Eye (tissue), 1 donor: ENCODE measurements around the gene PTPRN2.

Source experiments
- DNase-seq: peaks from one replicate; pipeline ENCODE4 v3.0.0-alpha.2; 2015

PTPRN2 gene

GRCh38 chr7:158576050-158576762 lies 11.4 kb downstream of the PTPRN2 start:
- DNase-seq: no peak

GRCh38 chr7:158574308-158575036 lies 13.2 kb downstream of the PTPRN2 start:
- DNase-seq: no peak

- DNase-seq: no peak
These were observed 14.3 kb downstream of the PTPRN2 start for GRCh38 chr7:158573310-158573709.

- DNase-seq: no peak
These were observed 15.4 kb downstream of the PTPRN2 start for GRCh38 chr7:158572000-158572828.

GRCh38 chr7:158570449-158571170 lies 17.0 kb downstream of the PTPRN2 start:
- no peak for DNase-seq

- DNase-seq: no peak
These were observed 17.7 kb downstream of the PTPRN2 start for GRCh38 chr7:158569858-158570323.

- no peak for DNase-seq
These were observed 18.4 kb downstream of the PTPRN2 start for GRCh38 chr7:158568974-158569857.

- no peak for DNase-seq
These were observed 20.4 kb downstream of the PTPRN2 start for GRCh38 chr7:158567153-158567603.

- no peak for DNase-seq
These were observed 23.0 kb downstream of the PTPRN2 start for GRCh38 chr7:158564663-158565035.

- DNase-seq: no peak
These were observed 23.5 kb downstream of the PTPRN2 start for GRCh38 chr7:158563911-158564662.

GRCh38 chr7:158563051-158563450 lies 24.6 kb downstream of the PTPRN2 start:
- no peak for DNase-seq

GRCh38 chr7:158562517-158562916 lies 25.1 kb downstream of the PTPRN2 start:
- peak; percentile 73 for DNase-seq

- DNase-seq: no peak
These were observed 26.0 kb downstream of the PTPRN2 start for GRCh38 chr7:158561659-158562058.

GRCh38 chr7:158560386-158560785 lies 27.2 kb downstream of the PTPRN2 start:
- DNase-seq: no peak

GRCh38 chr7:158559356-158559755 lies 28.3 kb downstream of the PTPRN2 start:
- no peak for DNase-seq

GRCh38 chr7:158558816-158559215 lies 28.8 kb downstream of the PTPRN2 start:
- no peak for DNase-seq

- no peak for DNase-seq
These were observed 30.2 kb downstream of the PTPRN2 start for GRCh38 chr7:158557441-158557755.

- no peak for DNase-seq
These were observed 30.7 kb downstream of the PTPRN2 start for GRCh38 chr7:158556721-158557440.

GRCh38 chr7:158555034-158555520 lies 32.5 kb downstream of the PTPRN2 start:
- DNase-seq: no peak

GRCh38 chr7:158550886-158551452 lies 36.7 kb downstream of the PTPRN2 start:
- DNase-seq: no peak
